GM20000 (cell line): ENCODE data around the gene FRG2C.
"Not testable (repeated sequence)": the region's sequence is repeated elsewhere in the genome, so short reads cannot be mapped to it uniquely, and the experiment has no call there.

Experiments used
- DNase-seq: peaks from one replicate; pipeline ENCODE4 v3.0.0; 2012; ENCODE audit warnings: low spot score
- CTCF ChIP-seq: IDR thresholded peaks from 2 replicates; pipeline ENCODE4 v1.5.1; 2012; ENCODE audit warnings: mild to moderate bottlenecking, control low read depth; ENCODE audit errors: extremely low read depth, missing control alignments

Gene FRG2C

GRCh38 chr3:75664028-75664427, at the start of gene FRG2C:
TSS of gene FRG2C (plus strand) at chr3:75664328. CDS start at chr3:75664380, 52 bp downstream.
- not testable (repeated sequence) for DNase-seq

GRCh38 chr3:75618666-75619305, 45.3 kb upstream of the FRG2C start:
- DNase-seq, result not testable (repeated sequence)

GRCh38 chr3:75619481-75620031, 44.6 kb upstream of the FRG2C start:
- not testable (repeated sequence) for DNase-seq

- DNase-seq, result not testable (repeated sequence)
Measured at GRCh38 chr3:75621772-75622171, 42.4 kb upstream of the FRG2C start.

GRCh38 chr3:75623656-75624055, 40.5 kb upstream of the FRG2C start:
- DNase-seq, result not testable (repeated sequence)

- DNase-seq, result not testable (repeated sequence)
Measured at GRCh38 chr3:75630887-75631535, 33.1 kb upstream of the FRG2C start.

- DNase-seq, result no peak
- no peak for TF ChIP-seq CTCF
Measured at GRCh38 chr3:75631541-75631940, 32.6 kb upstream of the FRG2C start.

GRCh38 chr3:75638947-75639346, 25.2 kb upstream of the FRG2C start:
- not testable (repeated sequence) for DNase-seq

- not testable (repeated sequence) for DNase-seq
Measured at GRCh38 chr3:75641107-75641517, 23.0 kb upstream of the FRG2C start.

- not testable (repeated sequence) for DNase-seq
- peak; percentile 4 for TF ChIP-seq CTCF
Measured at GRCh38 chr3:75643031-75643800, 20.9 kb upstream of the FRG2C start.

- not testable (repeated sequence) for DNase-seq
Measured at GRCh38 chr3:75645548-75645947, 18.6 kb upstream of the FRG2C start.

GRCh38 chr3:75650191-75650590, 13.9 kb upstream of the FRG2C start:
- no peak for DNase-seq
- TF ChIP-seq CTCF, result no peak

- DNase-seq, result not testable (repeated sequence)
Measured at GRCh38 chr3:75655101-75655904, 8.8 kb upstream of the FRG2C start.

GRCh38 chr3:75655956-75656355, 8.2 kb upstream of the FRG2C start:
- DNase-seq, result not testable (repeated sequence)

- not testable (repeated sequence) for DNase-seq
Measured at GRCh38 chr3:75658411-75659107, 5.6 kb upstream of the FRG2C start.

- not testable (repeated sequence) for DNase-seq
Measured at GRCh38 chr3:75659108-75659433, 5.1 kb upstream of the FRG2C start.
